ENCODE results near the gene UNC13A.

Gene UNC13A

GRCh38 chr19:17703824-17704463, 15.8 kb upstream of the UNC13A start:
- peak in 1 of 2 experiments; percentile 54 for DNase-seq

- no peak for DNase-seq
Observed at GRCh38 chr19:17695198-17695597, 7.0 kb upstream of the UNC13A start.

GRCh38 chr19:17692566-17692965, 4.4 kb upstream of the UNC13A start:
- DNase-seq = no peak

- no peak for DNase-seq
Observed at GRCh38 chr19:17688853-17689595, 870 bp upstream of the UNC13A start.

- peak in 1 of 2 experiments; percentile 41 for DNase-seq
Observed at GRCh38 chr19:17687141-17687856, 855 bp downstream of the UNC13A start.

GRCh38 chr19:17686592-17687024, 1.5 kb downstream of the UNC13A start:
- peak in 1 of 2 experiments; percentile 46 for DNase-seq

- no peak for DNase-seq
Observed at GRCh38 chr19:17686023-17686521, 2.1 kb downstream of the UNC13A start.

- no peak for DNase-seq
Observed at GRCh38 chr19:17685451-17686022, 2.6 kb downstream of the UNC13A start.

- DNase-seq = no peak
Observed at GRCh38 chr19:17684256-17684655, 3.9 kb downstream of the UNC13A start.

- DNase-seq = no peak
Observed at GRCh38 chr19:17683078-17683477, 5.1 kb downstream of the UNC13A start.

GRCh38 chr19:17682273-17682672, 5.9 kb downstream of the UNC13A start:
- DNase-seq = no peak

- no peak for DNase-seq
Observed at GRCh38 chr19:17681505-17682125, 6.5 kb downstream of the UNC13A start.

GRCh38 chr19:17680230-17680722, 7.9 kb downstream of the UNC13A start:
- DNase-seq = no peak

GRCh38 chr19:17679526-17680229, 8.5 kb downstream of the UNC13A start:
- DNase-seq = no peak

GRCh38 chr19:17678836-17679235, 9.3 kb downstream of the UNC13A start:
- DNase-seq = no peak

- no peak for DNase-seq
Observed at GRCh38 chr19:17677002-17677401, 11.2 kb downstream of the UNC13A start.

GRCh38 chr19:17676295-17676694, 11.9 kb downstream of the UNC13A start:
- DNase-seq = no peak

GRCh38 chr19:17673937-17674799, 14.0 kb downstream of the UNC13A start:
- no peak for DNase-seq

GRCh38 chr19:17671906-17672305, 16.2 kb downstream of the UNC13A start:
- peak in 1 of 2 experiments; percentile 17 for DNase-seq

- DNase-seq = no peak
Observed at GRCh38 chr19:17669419-17669818, 18.7 kb downstream of the UNC13A start.

GRCh38 chr19:17665058-17665457, 23.1 kb downstream of the UNC13A start:
- DNase-seq = no peak
